Stimulated activated naive B cell treated with anti-CD40 and anti-IgM and Interleukin-4, amounts not matched to agents 10 μg/mL and 1 μg/mL and 100 μg/mL, for 72 hours (primary cell): Measurements from ENCODE around the gene VAV2.

Source experiments
- ATAC-seq, 2 donors: fragments of 150-1000 bp; cut with Tn5 transposase; replicated peaks; 2 replicates each; pipeline ENCODE4 v1.10.0; 2021; ENCODE audit warnings: moderate library complexity in 1 of 2
- DNase-seq: peaks from one replicate; pipeline ENCODE4 v3.0.0; 2021
- H3K27ac Mint-ChIP-seq: one replicate; pipeline ENCODE4 v1.8.0; 2022; ENCODE audit warnings: mild to moderate bottlenecking, mixed read lengths
- H3K27me3 Mint-ChIP-seq, 2 donors: one replicate each; pipeline ENCODE4 v1.8.0; 2022; ENCODE audit warnings: mixed read lengths in 2 of 2
- H3K36me3 Mint-ChIP-seq, 2 donors: one replicate each; pipeline ENCODE4 v1.8.0; 2022; ENCODE audit warnings: mixed read lengths in 2 of 2, mild to moderate bottlenecking in 1 of 2
- H3K4me1 Mint-ChIP-seq, 2 donors: one replicate each; pipeline ENCODE4 v1.8.0; 2022; ENCODE audit warnings: mixed read lengths in 2 of 2, mild to moderate bottlenecking in 1 of 2
- H3K4me3 Mint-ChIP-seq, 2 donors: one replicate each; pipeline ENCODE4 v1.8.0; 2022; ENCODE audit warnings: mild to moderate bottlenecking in 2 of 2, mixed read lengths in 2 of 2, moderate library complexity in 1 of 2
- H3K9me3 Mint-ChIP-seq, 2 donors: one replicate each; pipeline ENCODE4 v1.8.0; 2022; ENCODE audit warnings: mixed read lengths in 2 of 2, mild to moderate bottlenecking in 1 of 2

Gene VAV2

DNA sequence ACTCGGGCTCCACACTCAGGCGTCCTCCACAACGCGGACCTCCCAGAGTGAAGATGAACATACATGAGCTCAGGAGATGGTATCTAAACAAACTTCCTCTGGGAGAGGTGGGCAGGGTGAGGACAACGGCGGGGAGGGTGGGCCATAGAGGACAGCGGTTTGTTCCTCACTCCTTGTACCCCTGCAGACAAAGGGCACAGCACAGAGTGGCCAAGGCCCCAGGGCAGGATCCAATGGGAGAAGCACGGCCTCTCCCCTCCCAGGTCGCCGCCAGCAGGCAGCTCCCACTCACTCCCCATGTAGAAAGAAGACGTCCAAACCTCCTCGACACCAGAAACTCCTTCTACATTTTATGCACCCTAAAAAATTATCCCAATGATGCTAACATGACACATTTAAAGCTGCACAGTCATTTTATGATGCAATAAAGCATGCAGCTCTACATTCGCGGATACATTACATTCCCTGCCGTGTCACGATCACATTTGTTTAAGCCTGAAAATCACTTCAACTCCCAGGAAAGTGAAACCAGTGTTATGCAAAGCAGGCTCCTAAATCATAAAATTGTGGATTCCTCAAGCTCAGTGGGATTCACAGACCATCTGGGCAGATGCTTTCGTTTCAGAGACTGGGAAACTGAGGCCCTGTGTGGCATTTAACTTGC is 166.4 kb downstream of the VAV2 start:
- Mint-ChIP-seq H3K27me3 (no peaks in the 10 kb centered on the region), H3K36me3 (peaks cover 44 to 52% of the 10 kb centered on the region in 2 donors), H3K9me3 (peaks cover 0 to 6% of the 10 kb centered on the region in 2 donors), H3K4me3 (no peak overlapping the region), H3K27ac (peak overlapping the region; percentile 59), H3K4me1 (peaks cover 58 to 89% of the 10 kb centered on the region in 2 donors)
- no peak for DNase-seq
- ATAC-seq: no peak

GRCh38 chr9:133824802-133825186 is 167.3 kb downstream of the VAV2 start:
- Mint-ChIP-seq H3K27ac (peak overlapping the region; percentile 37), H3K4me3 (no peak overlapping the region), H3K36me3 (peaks cover 40 to 50% of the 10 kb centered on the region in 2 donors), H3K9me3 (peaks cover 0 to 2% of the 10 kb centered on the region in 2 donors), H3K27me3 (no peaks in the 10 kb centered on the region), H3K4me1 (peaks cover 54 to 89% of the 10 kb centered on the region in 2 donors)
- DNase-seq (no peak), ATAC-seq (no peak)

DNA sequence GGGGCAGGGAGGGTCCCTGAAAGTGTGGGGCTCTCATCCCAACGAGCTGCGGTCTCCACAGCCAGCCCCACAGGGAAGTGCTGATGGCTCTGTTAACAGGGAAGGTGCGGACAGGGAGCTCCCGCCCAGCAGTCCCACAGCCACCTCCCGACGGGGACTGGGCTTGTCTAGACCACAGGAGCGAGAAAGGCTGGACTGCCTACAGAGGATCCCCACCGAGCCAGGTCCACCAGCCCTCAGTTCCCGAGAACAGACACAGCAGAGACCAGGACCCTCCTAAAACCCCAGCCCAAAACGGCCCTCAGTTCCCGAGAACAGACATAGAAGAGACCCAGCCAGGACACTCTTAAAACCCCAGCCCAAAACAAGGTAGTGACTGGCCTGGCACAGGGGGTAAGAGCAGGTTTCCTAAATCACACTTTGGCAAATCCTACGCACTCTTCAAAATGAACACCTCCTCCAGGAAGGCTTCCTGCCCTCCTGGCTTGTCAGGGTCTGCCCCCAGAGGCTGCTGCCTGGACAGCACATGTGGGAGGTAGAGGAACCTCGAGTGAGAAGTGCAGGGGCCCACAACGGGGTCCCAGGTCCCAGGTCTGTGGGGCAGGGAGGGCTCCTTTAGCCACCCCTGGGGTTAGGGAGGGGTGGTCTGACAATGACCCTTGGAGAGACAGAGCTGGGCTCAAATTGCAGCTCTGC is 167.9 kb downstream of the VAV2 start:
- Mint-ChIP-seq H3K4me1 (peaks cover 55 to 89% of the 10 kb centered on the region in 2 donors), H3K9me3 (peaks cover 0 to 2% of the 10 kb centered on the region in 2 donors), H3K36me3 (peaks cover 40 to 50% of the 10 kb centered on the region in 2 donors), H3K27me3 (no peaks in the 10 kb centered on the region), H3K4me3 (peak overlapping the region in 1 of 2 donors; percentile 37), H3K27ac (peak overlapping the region; percentile 98)
- DNase-seq: no peak
- no peak for ATAC-seq

- peaks cover 38 to 50% of the 10 kb centered on the region in 2 donors for H3K36me3 Mint-ChIP-seq
- peak; percentile 61 to 62 for ATAC-seq
- peak overlapping the region; percentile 98 for H3K27ac Mint-ChIP-seq
- peaks cover 52 to 89% of the 10 kb centered on the region in 2 donors for H3K4me1 Mint-ChIP-seq
- peak overlapping the region; percentile 69 to 73 for H3K4me3 Mint-ChIP-seq
- peaks cover 0 to 2% of the 10 kb centered on the region in 2 donors for H3K9me3 Mint-ChIP-seq
- DNase-seq: peak; percentile 63
- no peaks in the 10 kb centered on the region for H3K27me3 Mint-ChIP-seq
Observed at GRCh38 chr9:133823189-133824105, 168.7 kb downstream of the VAV2 start.

- peaks cover 3 to 4% of the 10 kb centered on the region in 2 donors for H3K9me3 Mint-ChIP-seq
- DNase-seq: peak; percentile 57
- ATAC-seq: peak; percentile 83 to 85
- peak overlapping the region; percentile 98 for H3K27ac Mint-ChIP-seq
- no peaks in the 10 kb centered on the region for H3K27me3 Mint-ChIP-seq
- H3K36me3 Mint-ChIP-seq: peaks cover 46 to 59% of the 10 kb centered on the region in 2 donors
- H3K4me3 Mint-ChIP-seq: peak overlapping the region; percentile 69 to 73
- peaks cover 59 to 95% of the 10 kb centered on the region in 2 donors for H3K4me1 Mint-ChIP-seq
Observed at GRCh38 chr9:133822430-133823065, 169.6 kb downstream of the VAV2 start.

DNA sequence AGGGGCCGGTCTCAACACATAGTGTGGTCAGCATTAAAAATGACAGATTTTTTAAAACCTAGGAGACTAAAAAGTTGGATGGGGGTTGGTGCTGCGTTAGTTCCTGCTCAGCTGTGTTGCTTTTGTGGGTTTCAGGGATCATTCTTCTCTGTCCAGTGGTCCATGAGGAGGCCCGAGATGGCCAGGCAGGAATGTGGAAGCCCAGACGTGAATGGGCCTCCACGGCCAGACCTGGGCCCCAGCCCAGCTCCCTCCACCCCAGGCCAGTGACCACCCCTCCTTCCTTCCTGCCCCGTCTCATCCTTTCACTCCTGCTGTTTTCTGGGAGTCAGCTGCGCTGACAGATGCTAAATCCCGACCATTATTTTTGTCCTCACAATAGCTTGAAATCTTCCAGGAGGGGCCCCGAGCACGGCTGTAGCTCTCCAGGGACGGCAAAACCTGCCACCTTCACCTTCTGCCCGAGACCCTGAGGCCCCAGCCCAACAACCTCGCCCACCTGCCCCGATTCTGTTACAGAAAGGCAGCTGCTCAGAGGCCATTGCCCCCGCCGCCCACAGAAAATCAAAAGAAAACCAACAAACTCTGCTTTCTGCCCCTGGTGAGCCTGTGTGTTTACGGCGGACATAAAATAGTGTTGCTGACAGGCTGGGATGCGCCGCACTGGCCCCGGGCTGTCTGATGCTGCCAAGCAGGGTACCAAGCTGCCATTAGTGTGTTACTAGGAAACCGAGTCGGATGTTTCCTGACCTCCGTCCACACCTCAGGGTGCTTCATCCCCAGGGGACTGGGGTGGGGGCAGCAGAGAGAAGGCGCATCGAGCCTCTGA is 170.3 kb downstream of the VAV2 start:
- Mint-ChIP-seq H3K36me3 (peaks cover 50 to 65% of the 10 kb centered on the region in 2 donors), H3K4me3 (peak overlapping the region; percentile 69 to 73), H3K27me3 (no peaks in the 10 kb centered on the region), H3K9me3 (peaks cover 4% of the 10 kb centered on the region in 2 donors), H3K27ac (peak overlapping the region; percentile 98), H3K4me1 (peaks cover 61 to 100% of the 10 kb centered on the region in 2 donors)
- ATAC-seq (peak; percentile 52 to 60), DNase-seq (peak; percentile 64)

- Mint-ChIP-seq H3K4me1 (peaks cover 55 to 92% of the 10 kb centered on the region in 2 donors), H3K27ac (no peak overlapping the region), H3K4me3 (no peak overlapping the region), H3K36me3 (peaks cover 50 to 76% of the 10 kb centered on the region in 2 donors), H3K9me3 (peaks cover 4% of the 10 kb centered on the region in 2 donors), H3K27me3 (no peaks in the 10 kb centered on the region)
- DNase-seq (no peak), ATAC-seq (no peak)
Observed at GRCh38 chr9:133819923-133820322, 172.2 kb downstream of the VAV2 start.

DNA sequence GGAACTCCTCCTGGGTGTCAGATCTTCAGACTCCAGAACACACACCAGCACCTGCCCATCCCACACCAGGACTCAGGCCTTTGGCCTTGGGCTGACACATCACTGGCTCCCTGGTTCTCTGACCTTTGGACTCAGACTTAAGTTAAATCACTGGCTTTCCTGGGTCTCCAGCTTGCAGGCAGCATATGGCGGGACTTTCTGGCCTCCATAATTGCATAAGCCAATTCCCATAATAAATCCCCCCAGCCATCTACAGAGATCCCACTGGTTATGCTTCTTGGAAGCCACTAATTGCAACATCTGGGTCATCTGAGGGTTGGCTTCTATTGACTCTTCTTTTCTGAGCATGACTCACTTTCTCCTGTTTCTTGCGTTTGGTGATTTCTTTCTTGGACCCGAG is 173.7 kb downstream of the VAV2 start:
- Mint-ChIP-seq H3K27me3 (no peaks in the 10 kb centered on the region), H3K9me3 (peaks cover 4% of the 10 kb centered on the region in 2 donors), H3K4me1 (peaks cover 48 to 84% of the 10 kb centered on the region in 2 donors), H3K4me3 (peak overlapping the region in 1 of 2 donors; percentile 34), H3K27ac (peak overlapping the region; percentile 92), H3K36me3 (peaks cover 48 to 77% of the 10 kb centered on the region in 2 donors)
- DNase-seq: no peak
- ATAC-seq: no peak

- no peak overlapping the region for H3K4me3 Mint-ChIP-seq
- peaks cover 26 to 62% of the 10 kb centered on the region in 2 donors for H3K4me1 Mint-ChIP-seq
- no peak for DNase-seq
- H3K9me3 Mint-ChIP-seq: peaks cover 1 to 4% of the 10 kb centered on the region in 2 donors
- H3K27me3 Mint-ChIP-seq: no peaks in the 10 kb centered on the region
- no peak for ATAC-seq
- H3K27ac Mint-ChIP-seq: no peak overlapping the region
- H3K36me3 Mint-ChIP-seq: peaks cover 37 to 69% of the 10 kb centered on the region in 2 donors
Observed at GRCh38 chr9:133815781-133816180, 176.3 kb downstream of the VAV2 start.

- H3K36me3 Mint-ChIP-seq: peaks cover 35 to 68% of the 10 kb centered on the region in 2 donors
- ATAC-seq: no peak
- no peak overlapping the region for H3K4me3 Mint-ChIP-seq
- H3K9me3 Mint-ChIP-seq: peaks cover 1 to 4% of the 10 kb centered on the region in 2 donors
- peak overlapping the region; percentile 44 for H3K27ac Mint-ChIP-seq
- H3K27me3 Mint-ChIP-seq: no peaks in the 10 kb centered on the region
- DNase-seq: no peak
- H3K4me1 Mint-ChIP-seq: peaks cover 21 to 51% of the 10 kb centered on the region in 2 donors
Observed at GRCh38 chr9:133814586-133815208, 177.4 kb downstream of the VAV2 start.

GRCh38 chr9:133813749-133814585 is 178.2 kb downstream of the VAV2 start:
- DNase-seq: no peak
- no peaks in the 10 kb centered on the region for H3K27me3 Mint-ChIP-seq
- H3K9me3 Mint-ChIP-seq: peaks cover 1 to 4% of the 10 kb centered on the region in 2 donors
- ATAC-seq: peak; percentile 38 to 51
- H3K4me1 Mint-ChIP-seq: peaks cover 18 to 44% of the 10 kb centered on the region in 2 donors
- peaks cover 32 to 62% of the 10 kb centered on the region in 2 donors for H3K36me3 Mint-ChIP-seq
- no peak overlapping the region for H3K4me3 Mint-ChIP-seq
- H3K27ac Mint-ChIP-seq: peak overlapping the region; percentile 44
